A673 (cell line): Measurements from ENCODE around the gene SLC2A1. TPM values are rescaled to one million over a fixed set of nuclear protein-coding genes. Genes with fewer than 3 reads are reported as not detected.
A peak's percentile ranks its signal among the peaks of the same experiment; 100 is the strongest.

Source experiments
- BruUV-seq: library from RNA; stranded (reverse); fragments of 400-500 nt; replicated peaks from 2 replicates; lab custom pipeline; 2021; lab: Mats Ljungman, UMichigan
- CTCF ChIA-PET: fragments of 300-600 bp; sonication (Branson Sonifier 250); formaldehyde crosslinking; loops from one replicate; lab custom pipeline; 2022; ENCODE audit warnings: antibody characterized with exemption; lab: Charles Lee
- POLR2A ChIA-PET: fragments of 300-600 bp; sonication (Branson Sonifier 250); formaldehyde crosslinking; loops from one replicate; lab custom pipeline; 2022; ENCODE audit warnings: antibody characterized with exemption; ENCODE audit not compliant: low non-redundant PET; lab: Charles Lee
- DNase-seq: peaks from one replicate; pipeline ENCODE4 v3.0.0-alpha.2; 2015; ENCODE audit warnings: low spot score
- H3K27ac ChIP-seq: fragments of 200-600 bp; sonication (generic); 2 replicates; pipeline ENCODE4 v1.5.1; 2016; ENCODE audit warnings: mixed run types, low read depth, mild to moderate bottlenecking, mixed read lengths, antibody characterized with exemption, low read length; ENCODE audit not compliant: poor library complexity, severe bottlenecking
- H3K27me3 ChIP-seq: fragments of 200-600 bp; sonication (generic); replicated peaks from 2 replicates; pipeline ENCODE4 v1.6.1; 2017; ENCODE audit warnings: mixed run types, low read depth, mild to moderate bottlenecking, mixed read lengths, antibody characterized with exemption, low read length; ENCODE audit not compliant: insufficient read depth, poor library complexity
- H3K36me3 ChIP-seq: fragments of 200-600 bp; sonication (generic); 2 replicates; pipeline ENCODE4 v1.6.1; 2016; ENCODE audit warnings: mixed run types, mild to moderate bottlenecking, mixed read lengths, antibody characterized with exemption, low read length; ENCODE audit not compliant: insufficient read depth, poor library complexity, severe bottlenecking
- H3K4me1 ChIP-seq: fragments of 200-600 bp; sonication (generic); 2 replicates; pipeline ENCODE4 v1.6.1; 2017; ENCODE audit warnings: mixed run types, mild to moderate bottlenecking, mixed read lengths, antibody characterized with exemption, low read length; ENCODE audit not compliant: insufficient read depth, poor library complexity, severe bottlenecking
- H3K4me3 ChIP-seq: fragments of 200-600 bp; sonication (generic); 2 replicates; pipeline ENCODE4 v1.5.1; 2016; ENCODE audit warnings: low read depth, mixed run types, mild to moderate bottlenecking, mixed read lengths, low read length; ENCODE audit not compliant: poor library complexity, severe bottlenecking
- H3K9me3 ChIP-seq: fragments of 200-600 bp; sonication (generic); 2 replicates; pipeline ENCODE4 v1.6.1; 2016; ENCODE audit warnings: mixed run types, low read depth, mild to moderate bottlenecking, mixed read lengths, antibody characterized with exemption, low read length; ENCODE audit not compliant: poor library complexity, severe bottlenecking
- CTCF ChIP-seq: fragments of 300-800, 200-600 bp; sonication (generic); conservative IDR thresholded peaks from 2 replicates; pipeline ENCODE4 v1.5.1; 2017; ENCODE audit warnings: low read depth, mild to moderate bottlenecking, antibody characterized with exemption, low read length, moderate library complexity, mixed read lengths
- EZH2 ChIP-seq: fragments of 200-600 bp; sonication (generic); IDR thresholded peaks from 2 replicates; pipeline ENCODE4 v1.6.1; 2017; ENCODE audit warnings: borderline replicate concordance, low read depth, mild to moderate bottlenecking, mixed read lengths, antibody characterized with exemption, low read length; ENCODE audit not compliant: poor library complexity, severe bottlenecking
- intact Hi-C: fragments of 100-400 bp; cut with micrococcal nuclease; formaldehyde crosslinking; loops from one replicate; pipeline ENCODE4 v1.10.0; 2022; ENCODE audit not compliant: unreplicated experiment
- total RNA-seq: library from RNA; stranded (reverse); gene quantifications from 2 replicates; pipeline ENCODE4 v1.2.3, GENCODE V29; 2021

Gene SLC2A1
- total RNA-seq, 1 experiment from 2014 or later, result 36.7 TPM

- Histone ChIP-seq H3K27me3 (no peaks in the 10 kb centered on the region), H3K27ac (no peak overlapping the region), H3K36me3 (peaks cover 22% of the 10 kb centered on the region), H3K9me3 (no peaks in the 10 kb centered on the region), H3K4me3 (no peak overlapping the region), H3K4me1 (peaks cover 10% of the 10 kb centered on the region)
- TF ChIP-seq EZH2, result no peak
- TF ChIP-seq CTCF, result no peak
- intact Hi-C loops, result loop anchor here (10.0 kb wide), 1 partner anchor 152 kb away; no protein-coding TSS in a partner anchor
- DNase-seq, result no peak
- no TSS peak for BruUV-seq
- POLR2A ChIA-PET, result no interaction called here
- CTCF ChIA-PET, result no interaction called here
Measured at GRCh38 chr1:42926879-42927242, 31.8 kb downstream of the SLC2A1 start.

- no peak for TF ChIP-seq EZH2
- TF ChIP-seq CTCF, result no peak
- Histone ChIP-seq H3K4me1 (peaks cover 10% of the 10 kb centered on the region), H3K36me3 (peaks cover 22% of the 10 kb centered on the region), H3K27ac (no peak overlapping the region), H3K27me3 (no peaks in the 10 kb centered on the region), H3K4me3 (no peak overlapping the region), H3K9me3 (no peaks in the 10 kb centered on the region)
- CTCF ChIA-PET, result no interaction called here
- intact Hi-C loops, result loop anchor here (10.0 kb wide), 1 partner anchor 152 kb away; no protein-coding TSS in a partner anchor
- POLR2A ChIA-PET, result no interaction called here
- DNase-seq, result no peak
- BruUV-seq, result no TSS peak
Measured at GRCh38 chr1:42926235-42926878, 32.3 kb downstream of the SLC2A1 start.

- peaks cover 22% of the 10 kb centered on the region for H3K36me3 ChIP-seq
- ChIA-PET CTCF (interaction anchor here (0.9 to 3.9 kb wide), 2 partner anchors 12 to 148 kb away, joined by 3 to 52 read pairs; no protein-coding TSS in a partner anchor), POLR2A (interaction anchor here (0.5 kb wide), 1 partner anchor 159 kb away, joined by 12 read pairs; no protein-coding TSS in a partner anchor)
- no peaks in the 10 kb centered on the region for H3K27me3 ChIP-seq
- H3K9me3 ChIP-seq, result no peaks in the 10 kb centered on the region
- no peak for DNase-seq
- peak overlapping the region; percentile 53 for H3K27ac ChIP-seq
- TF ChIP-seq EZH2 (no peak), CTCF (no peak)
- TSS peak; percentile 81 for BruUV-seq
- intact Hi-C loops, result loop anchor here (10.0 kb wide), 1 partner anchor 150 kb away; no protein-coding TSS in a partner anchor
- peaks cover 10% of the 10 kb centered on the region for H3K4me1 ChIP-seq
- peak overlapping the region; percentile 69 for H3K4me3 ChIP-seq
Measured at GRCh38 chr1:42924851-42925760, 33.6 kb downstream of the SLC2A1 start.
